Astrocyte of the cerebellum (primary cell): ENCODE data around the gene KMT2C.

Experiments used
- DNase-seq: peaks from one replicate; pipeline ENCODE4 v3.0.0-alpha.2; 2011; ENCODE audit warnings: low read depth
- H3K4me3 ChIP-seq: 2 replicates; pipeline ENCODE4 v1.5.1; 2011; ENCODE audit warnings: mild to moderate bottlenecking, low read depth, low read length, moderate library complexity
- in situ Hi-C: cut with HindIII; loops from 2 replicates; pipeline ENCODE4 v1.10.0; 2017; ENCODE audit warnings: low sequenced_read_pairs
- TF ChIP-seq, protein P1 (sequence below): IDR thresholded peaks from 2 replicates; pipeline ENCODE4 v1.5.1; 2012; ENCODE audit warnings: low read length, low read depth, moderate library complexity, mild to moderate bottlenecking; ENCODE audit errors: missing control alignments

KMT2C gene

GRCh38 chr7:152193880-152194279 lies 241.9 kb downstream of the KMT2C start:
- TF ChIP-seq, protein P1, sequence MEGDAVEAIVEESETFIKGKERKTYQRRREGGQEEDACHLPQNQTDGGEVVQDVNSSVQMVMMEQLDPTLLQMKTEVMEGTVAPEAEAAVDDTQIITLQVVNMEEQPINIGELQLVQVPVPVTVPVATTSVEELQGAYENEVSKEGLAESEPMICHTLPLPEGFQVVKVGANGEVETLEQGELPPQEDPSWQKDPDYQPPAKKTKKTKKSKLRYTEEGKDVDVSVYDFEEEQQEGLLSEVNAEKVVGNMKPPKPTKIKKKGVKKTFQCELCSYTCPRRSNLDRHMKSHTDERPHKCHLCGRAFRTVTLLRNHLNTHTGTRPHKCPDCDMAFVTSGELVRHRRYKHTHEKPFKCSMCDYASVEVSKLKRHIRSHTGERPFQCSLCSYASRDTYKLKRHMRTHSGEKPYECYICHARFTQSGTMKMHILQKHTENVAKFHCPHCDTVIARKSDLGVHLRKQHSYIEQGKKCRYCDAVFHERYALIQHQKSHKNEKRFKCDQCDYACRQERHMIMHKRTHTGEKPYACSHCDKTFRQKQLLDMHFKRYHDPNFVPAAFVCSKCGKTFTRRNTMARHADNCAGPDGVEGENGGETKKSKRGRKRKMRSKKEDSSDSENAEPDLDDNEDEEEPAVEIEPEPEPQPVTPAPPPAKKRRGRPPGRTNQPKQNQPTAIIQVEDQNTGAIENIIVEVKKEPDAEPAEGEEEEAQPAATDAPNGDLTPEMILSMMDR, result no peak
- in situ Hi-C loops, result loop anchor here (10.0 kb wide), 1 partner anchor 59 kb away; no protein-coding TSS in a partner anchor
- H3K4me3 ChIP-seq, result no peak overlapping the region
- DNase-seq, result no peak

GRCh38 chr7:152189061-152189460 lies 246.7 kb downstream of the KMT2C start:
- TF ChIP-seq, protein P1, result no peak

DNA sequence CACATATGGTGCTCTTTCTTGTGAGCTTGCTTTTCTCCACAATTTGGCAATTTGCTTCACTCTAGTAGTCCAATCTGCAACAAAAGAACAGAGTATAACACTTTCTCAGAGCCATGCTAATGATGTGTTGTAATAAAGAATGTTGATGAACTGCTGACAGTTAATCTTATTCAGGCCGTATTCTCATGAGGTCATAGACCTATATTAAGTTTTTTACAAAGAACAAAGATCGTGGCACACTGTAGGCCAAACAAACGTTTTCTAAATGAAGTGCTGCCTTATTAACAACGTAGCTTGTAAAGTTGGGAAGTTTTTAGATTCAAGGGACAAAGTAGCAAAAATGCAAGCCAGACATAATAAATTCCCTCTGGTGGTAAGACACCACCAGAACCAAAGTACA lies 250.2 kb downstream of the KMT2C start:
- in situ Hi-C loops, result no loop called here
- no peak overlapping the region for H3K4me3 ChIP-seq
- DNase-seq, result no peak
- TF ChIP-seq, protein P1, result no peak

More at GRCh38 chr7:152189061-152189460, 246.7 kb downstream of the KMT2C start:
- H3K4me3 ChIP-seq, result no peak overlapping the region
- in situ Hi-C loops, result no loop called here
- no peak for DNase-seq

GRCh38 chr7:152180587-152180986 lies 255.2 kb downstream of the KMT2C start:
- in situ Hi-C loops, result no loop called here
- no peak overlapping the region for H3K4me3 ChIP-seq
- TF ChIP-seq, protein P1, result no peak
- DNase-seq, result no peak

DNA sequence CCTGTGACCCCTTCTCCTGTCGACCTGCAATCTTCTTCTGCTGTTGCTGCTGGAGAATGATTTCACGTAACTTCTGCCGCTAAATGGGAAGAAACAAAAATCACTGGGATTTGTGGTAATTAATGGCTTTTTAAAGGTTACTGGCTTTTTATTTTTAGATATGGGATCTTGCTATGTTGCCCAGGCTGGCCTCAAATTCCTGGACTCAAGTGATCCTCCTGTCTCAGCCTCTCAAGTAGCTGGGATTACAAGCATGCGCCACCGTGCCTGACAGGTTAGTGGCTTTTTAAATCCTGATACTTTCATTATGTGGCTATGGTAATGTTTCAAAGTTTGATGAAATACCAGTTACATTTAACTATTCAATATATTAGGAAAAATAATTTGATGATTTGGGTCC lies 255.8 kb downstream of the KMT2C start:
- DNase-seq, result no peak
- no peak overlapping the region for H3K4me3 ChIP-seq
- TF ChIP-seq, protein P1, result no peak
- in situ Hi-C loops, result no loop called here

DNA sequence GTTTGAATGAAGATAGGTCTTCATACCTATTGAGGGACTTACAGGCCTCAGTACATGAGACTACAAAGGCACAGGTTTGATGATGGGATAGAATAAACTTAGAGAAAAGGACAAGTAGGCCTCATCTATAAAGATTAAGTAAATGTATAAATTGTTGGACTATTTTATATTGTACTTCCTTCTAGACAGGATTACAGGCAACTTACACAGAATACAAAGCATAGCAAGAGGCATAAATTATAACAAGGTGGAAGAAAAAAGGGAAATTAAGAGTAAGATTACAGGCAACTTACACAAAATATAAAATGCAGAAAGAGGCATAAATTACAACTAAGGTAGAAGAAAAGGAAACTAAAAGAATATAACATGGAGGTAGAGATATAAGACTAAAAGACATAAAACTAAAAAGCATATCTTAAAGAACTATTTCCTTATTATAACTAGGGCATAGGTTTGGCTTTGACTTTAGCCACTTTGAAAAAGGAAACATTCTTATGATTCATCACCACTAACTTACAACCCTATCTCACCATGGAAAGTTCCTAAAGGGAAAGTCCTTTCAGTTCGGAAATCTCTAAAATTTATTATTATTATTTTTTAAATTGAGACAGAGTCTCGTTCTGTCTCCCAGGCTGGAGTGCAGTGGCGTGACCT lies 257.3 kb downstream of the KMT2C start:
- TF ChIP-seq, protein P1, result no peak
- no peak overlapping the region for H3K4me3 ChIP-seq
- DNase-seq, result no peak
- in situ Hi-C loops, result no loop called here
